Measurements from ENCODE around the gene ACOT12.

GRCh38 chr5:81400375-81400774 is 6.4 kb upstream of the ACOT12 start:
- no peak for TF ChIP-seq CTCF (IDR thresholded peaks at IDR 0.05)
- TF ChIP-seq EZH2 (IDR thresholded peaks at IDR 0.05; ENCODE audit: borderline replicate concordance, insufficient read depth, low read depth, low read length, poor library complexity, severe bottlenecking): no peak
